Hepatocyte (in vitro differentiated cells): ENCODE results near the gene DPEP1. TPM values are rescaled to one million over a fixed set of nuclear protein-coding genes. Genes with fewer than 3 reads are reported as not detected.

Source experiments
- DNase-seq: peaks from one replicate; pipeline ENCODE4 v3.0.0-alpha.2; 2016; ENCODE audit warnings: low spot score
- H2AFZ ChIP-seq: fragments of 200-600 bp; sonication (generic); 2 replicates; pipeline ENCODE4 v1.6.0; 2016; ENCODE audit warnings: antibody characterized with exemption, mild to moderate bottlenecking
- H3K27ac ChIP-seq: fragments of 200-600 bp; sonication (generic); 2 replicates; pipeline ENCODE4 v1.5.1; 2016; ENCODE audit warnings: mild to moderate bottlenecking
- H3K27me3 ChIP-seq: fragments of 200-600 bp; sonication (generic); 2 replicates; pipeline ENCODE4 v1.6.1; 2016
- H3K36me3 ChIP-seq: fragments of 200-600 bp; sonication (generic); replicated peaks from 2 replicates; pipeline ENCODE4 v1.5.1; 2016; ENCODE audit warnings: low read depth; ENCODE audit not compliant: insufficient read depth
- H3K4me1 ChIP-seq: fragments of 200-600 bp; sonication (generic); 2 replicates; pipeline ENCODE4 v1.5.1; 2016; ENCODE audit warnings: mild to moderate bottlenecking, moderate library complexity; ENCODE audit not compliant: insufficient read depth
- H3K4me2 ChIP-seq: fragments of 200-600 bp; sonication (generic); 2 replicates; pipeline ENCODE4 v1.6.0; 2016
- H3K4me3 ChIP-seq: fragments of 200-600 bp; sonication (generic); 2 replicates; pipeline ENCODE4 v1.5.1; 2016; ENCODE audit warnings: mild to moderate bottlenecking
- H3K79me2 ChIP-seq: fragments of 200-600 bp; sonication (generic); 2 replicates; pipeline ENCODE4 v1.6.0; 2017; ENCODE audit warnings: mild to moderate bottlenecking
- H3K9me2 ChIP-seq: fragments of 200-600 bp; sonication (generic); replicated peaks from 2 replicates; pipeline ENCODE4 v1.6.0; 2017; ENCODE audit warnings: mild to moderate bottlenecking; ENCODE audit not compliant: insufficient read depth
- H3K9me3 ChIP-seq: fragments of 200-600 bp; sonication (generic); 2 replicates; pipeline ENCODE4 v1.5.1; 2016; ENCODE audit warnings: low read depth, mild to moderate bottlenecking
- H4K20me1 ChIP-seq: fragments of 200-600 bp; sonication (generic); 2 replicates; pipeline ENCODE4 v1.6.0; 2016; ENCODE audit warnings: mild to moderate bottlenecking; ENCODE audit not compliant: insufficient read depth, poor library complexity, severe bottlenecking
- EZH2 ChIP-seq: fragments of 200-600 bp; sonication (generic); IDR thresholded peaks from 2 replicates; pipeline ENCODE4 v1.6.1; 2016; ENCODE audit warnings: antibody characterized with exemption, mild to moderate bottlenecking, borderline replicate concordance
- EZH2phosphoT487 ChIP-seq: fragments of 200-600 bp; sonication (generic); IDR thresholded peaks from one replicate; pipeline ENCODE4 v1.6.1; 2018; ENCODE audit warnings: antibody characterized with exemption, mild to moderate bottlenecking, low read depth, moderate library complexity; ENCODE audit not compliant: unreplicated experiment, severe bottlenecking
- WGBS: methylation state at CpG from one replicate; pipeline ENCODE4 v1.1.6; 2016; ENCODE audit warnings: low lambda C conversion rate; ENCODE audit errors: missing lambda C conversion rate; 5-methylcytosine and 5-hydroxymethylcytosine counted together
- polyA plus RNA-seq: library from polyadenylated mRNA; unstranded; fragments of >200 nt; fragmentation: Nextera tagmentation; extraction: Ambion mirVana; gene quantifications from 2 replicates; pipeline ENCODE4 v1.2.1, GENCODE V29; 2016
- total RNA-seq: library from RNA; depleted of rRNA; stranded (reverse); fragments of >200 nt; gene quantifications from 2 replicates; pipeline ENCODE4 v1.2.3, GENCODE V29; 2014
- TF ChIP-seq, protein P1 (sequence below): fragments of 200-600 bp; sonication (generic); IDR thresholded peaks from 2 replicates; pipeline ENCODE4 v1.5.1; 2016; ENCODE audit warnings: antibody characterized with exemption, mild to moderate bottlenecking; ENCODE audit not compliant: poor library complexity

DPEP1 gene
- total and polyA plus RNA-seq, 2 experiments from 2014 or later: 48.3 to 106 TPM

DNA sequence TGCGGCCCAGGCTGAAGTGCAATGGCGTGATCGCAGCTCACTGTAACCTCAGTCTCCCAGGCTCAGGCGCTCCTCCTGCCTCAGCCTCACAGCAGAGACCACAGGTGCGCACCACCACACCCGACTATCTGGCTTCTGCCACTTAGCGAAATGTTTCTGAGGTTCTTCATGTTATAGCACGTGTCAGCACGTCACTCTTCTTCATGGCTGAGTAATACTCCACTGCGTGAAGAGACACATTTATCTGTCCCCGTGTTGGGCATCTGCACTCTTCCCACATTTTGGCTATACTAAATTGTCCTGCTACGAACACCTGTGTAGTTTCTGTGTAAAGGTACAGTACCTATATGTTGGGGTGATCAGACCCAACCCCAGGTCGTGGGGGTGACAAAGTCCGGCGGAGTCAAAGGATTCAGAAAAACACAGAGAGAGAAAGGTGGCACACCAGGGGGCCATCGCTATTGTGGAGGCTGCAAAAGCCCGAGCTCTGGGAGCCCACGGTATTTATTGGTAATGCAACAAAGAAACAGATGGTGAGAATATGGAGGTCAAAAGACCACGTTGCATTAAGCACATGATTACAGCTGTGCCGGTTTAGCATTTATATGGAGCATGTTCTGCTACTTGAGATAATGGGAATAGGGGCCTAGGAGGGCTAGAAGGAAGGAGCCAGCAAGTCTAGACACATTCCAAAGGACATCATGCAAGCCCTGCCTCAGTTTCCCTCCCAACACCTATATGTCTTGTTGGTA lies 851 bp upstream of the DPEP1 start:
- Histone ChIP-seq H3K27me3 (no peaks in the 10 kb centered on the region), H3K9me3 (no peaks in the 10 kb centered on the region), H3K9me2 (no peaks in the 10 kb centered on the region), H3K36me3 (no peaks in the 10 kb centered on the region), H3K4me1 (peaks cover 12% of the 10 kb centered on the region), H3K79me2 (no peaks in the 10 kb centered on the region), H3K27ac (no peak overlapping the region), H3K4me2 (no peak overlapping the region), H4K20me1 (no peaks in the 10 kb centered on the region), H3K4me3 (no peak overlapping the region), H2AFZ (no peak overlapping the region)
- WGBS: 83% methylated on average over 20 of the region's 20 CpGs
- no peak for TF ChIP-seq EZH2phosphoT487
- TF ChIP-seq EZH2: no peak
- TF ChIP-seq, protein P1, sequence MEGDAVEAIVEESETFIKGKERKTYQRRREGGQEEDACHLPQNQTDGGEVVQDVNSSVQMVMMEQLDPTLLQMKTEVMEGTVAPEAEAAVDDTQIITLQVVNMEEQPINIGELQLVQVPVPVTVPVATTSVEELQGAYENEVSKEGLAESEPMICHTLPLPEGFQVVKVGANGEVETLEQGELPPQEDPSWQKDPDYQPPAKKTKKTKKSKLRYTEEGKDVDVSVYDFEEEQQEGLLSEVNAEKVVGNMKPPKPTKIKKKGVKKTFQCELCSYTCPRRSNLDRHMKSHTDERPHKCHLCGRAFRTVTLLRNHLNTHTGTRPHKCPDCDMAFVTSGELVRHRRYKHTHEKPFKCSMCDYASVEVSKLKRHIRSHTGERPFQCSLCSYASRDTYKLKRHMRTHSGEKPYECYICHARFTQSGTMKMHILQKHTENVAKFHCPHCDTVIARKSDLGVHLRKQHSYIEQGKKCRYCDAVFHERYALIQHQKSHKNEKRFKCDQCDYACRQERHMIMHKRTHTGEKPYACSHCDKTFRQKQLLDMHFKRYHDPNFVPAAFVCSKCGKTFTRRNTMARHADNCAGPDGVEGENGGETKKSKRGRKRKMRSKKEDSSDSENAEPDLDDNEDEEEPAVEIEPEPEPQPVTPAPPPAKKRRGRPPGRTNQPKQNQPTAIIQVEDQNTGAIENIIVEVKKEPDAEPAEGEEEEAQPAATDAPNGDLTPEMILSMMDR: no peak
- no peak for DNase-seq

GRCh38 chr16:89613954-89614459 lies 565 bp downstream of the DPEP1 start:
- H2AFZ ChIP-seq: no peak overlapping the region
- no peak overlapping the region for H3K4me3 ChIP-seq
- no peak overlapping the region for H3K4me2 ChIP-seq
- H3K79me2 ChIP-seq: no peaks in the 10 kb centered on the region
- 92% methylated on average over 17 of the region's 22 CpGs for WGBS
- peaks cover under 1% of the 10 kb centered on the region for H3K4me1 ChIP-seq
- H3K9me2 ChIP-seq: no peaks in the 10 kb centered on the region
- no peaks in the 10 kb centered on the region for H3K36me3 ChIP-seq
- no peaks in the 10 kb centered on the region for H4K20me1 ChIP-seq
- no peak overlapping the region for H3K27ac ChIP-seq
- TF ChIP-seq, protein P1: no peak
- TF ChIP-seq EZH2phosphoT487: no peak
- TF ChIP-seq EZH2: no peak
- no peak for DNase-seq
- H3K9me3 ChIP-seq: no peaks in the 10 kb centered on the region
- no peaks in the 10 kb centered on the region for H3K27me3 ChIP-seq

DNA sequence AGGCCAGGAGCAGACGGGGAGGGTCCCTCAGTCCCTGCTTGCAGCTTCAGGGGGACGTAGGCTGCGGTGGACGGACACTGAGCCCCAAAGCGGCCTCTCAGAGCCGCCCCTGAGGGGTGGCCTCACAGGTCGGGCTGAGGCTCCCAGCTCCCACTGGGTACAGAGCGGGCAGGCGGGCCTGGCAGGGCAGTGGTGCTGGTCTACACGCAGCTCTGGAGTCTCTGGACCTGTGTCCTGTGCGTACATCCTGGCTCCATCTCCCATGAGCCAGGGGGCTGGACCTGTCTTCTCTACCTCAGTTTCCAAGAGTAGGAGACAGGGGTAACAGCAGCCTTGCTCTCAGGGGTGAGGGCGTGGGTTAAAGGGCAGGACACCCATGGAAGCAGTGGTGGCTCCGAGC lies 1.7 kb downstream of the DPEP1 start:
- H3K4me2 ChIP-seq: no peak overlapping the region
- no peaks in the 10 kb centered on the region for H4K20me1 ChIP-seq
- H3K4me1 ChIP-seq: peaks cover 2% of the 10 kb centered on the region
- no peak for DNase-seq
- no peak for TF ChIP-seq EZH2
- no peak for TF ChIP-seq EZH2phosphoT487
- TF ChIP-seq, protein P1: no peak
- no peak overlapping the region for H3K4me3 ChIP-seq
- H3K79me2 ChIP-seq: no peaks in the 10 kb centered on the region
- 90% methylated on average over 12 of the region's 13 CpGs for WGBS
- no peaks in the 10 kb centered on the region for H3K36me3 ChIP-seq
- H3K27ac ChIP-seq: no peak overlapping the region
- H3K9me3 ChIP-seq: no peaks in the 10 kb centered on the region
- H2AFZ ChIP-seq: no peak overlapping the region
- no peaks in the 10 kb centered on the region for H3K27me3 ChIP-seq
- H3K9me2 ChIP-seq: no peaks in the 10 kb centered on the region
